Fibroblast of lung (primary cell): Measurements from ENCODE around the gene TCOF1.
A peak's percentile ranks its signal among the peaks of the same experiment; 100 is the strongest.

Source experiments
- CTCF ChIP-seq, 2 donors: IDR thresholded peaks in 1 of 2; conservative IDR thresholded peaks in 1 of 2; 1 replicate in 1 of 2; 2 replicates in 1 of 2; pipeline ENCODE4 v1.5.1; 2011 to 2012; ENCODE audit warnings: low read length in 2 of 2, control low read depth in 1 of 2, inconsistent platforms in 1 of 2, low read depth in 1 of 2, mild to moderate bottlenecking in 1 of 2
- EZH2 ChIP-seq: IDR thresholded peaks from 2 replicates; pipeline ENCODE4 v1.5.1; 2012; ENCODE audit warnings: low read length, control low read depth, mild to moderate bottlenecking; ENCODE audit errors: missing control alignments

- TF ChIP-seq CTCF (conservative IDR thresholded peaks at IDR 0.05 in 1 of 2, IDR thresholded peaks at IDR 0.05 in 1 of 2; ENCODE audit: low read depth in 1 of 2, low read length in 2 of 2), result peak; percentile 39 to 63
- TF ChIP-seq EZH2, result no peak
Measured at GRCh38 chr5:150438873-150439546, 81.5 kb downstream of the TCOF1 start.
